BLaER1 treated with 17β-estradiol and CSF1 and Interleukin-3, amounts not matched to agents 10 nM and 100 nM (cell line): ENCODE measurements around the gene ZNF543.

Experiments
- H3K27ac ChIP-seq, 11 experiments: shearing (Covaris generic); formaldehyde crosslinking; 2 replicates each; pipeline ENCODE4 v1.8.1; 2022
- H3K27me3 ChIP-seq, 11 experiments: shearing (Covaris generic); formaldehyde crosslinking; 2 replicates each; pipeline ENCODE4 v1.8.1; 2022
- H3K36me3 ChIP-seq, 11 experiments: shearing (Covaris generic); formaldehyde crosslinking; 2 replicates each; pipeline ENCODE4 v1.8.1; 2022
- H3K4me1 ChIP-seq, 10 experiments: shearing (Covaris generic); formaldehyde crosslinking; 2 replicates each; pipeline ENCODE4 v1.8.1; 2022
- H3K4me2 ChIP-seq, 11 experiments: shearing (Covaris generic); formaldehyde crosslinking; 2 replicates each; pipeline ENCODE4 v1.8.1; 2022
- H3K4me3 ChIP-seq, 10 experiments: shearing (Covaris generic); formaldehyde crosslinking; 2 replicates each; pipeline ENCODE4 v1.8.1; 2022
- H3K9ac ChIP-seq, 11 experiments: shearing (Covaris generic); formaldehyde crosslinking; 2 replicates each; pipeline ENCODE4 v1.8.1; 2022
- H3K9me3 ChIP-seq, 11 experiments: shearing (Covaris generic); formaldehyde crosslinking; replicated peaks in 1 of 11; 2 replicates each; pipeline ENCODE4 v1.8.1; 2022
- H4K20me1 ChIP-seq, 11 experiments: shearing (Covaris generic); formaldehyde crosslinking; 2 replicates each; pipeline ENCODE4 v1.8.1; 2022
- Cebpa-rat ChIP-seq, 11 experiments: shearing (Covaris generic); IDR thresholded peaks; 2 replicates each; pipeline ENCODE4 v1.8.1; 2022

ZNF543 gene

GRCh38 chr19:57305056-57305455, 15.2 kb upstream of the ZNF543 start:
- H3K9ac ChIP-seq = no peak overlapping the region
- no peak overlapping the region for H3K27ac ChIP-seq
- no peak for TF ChIP-seq Cebpa-rat (IDR thresholded peaks at IDR 0.05)

GRCh38 chr19:57308514-57308913, 11.8 kb upstream of the ZNF543 start:
- Histone ChIP-seq H3K4me3 (no peak overlapping the region), H4K20me1 (peaks cover 0 to 42% (median 21%) of the 10 kb centered on the region in 11 experiments; a peak in 15 of 22 replicates), H3K9ac (no peak overlapping the region), H3K36me3 (peaks cover 5 to 32% (median 23%) of the 10 kb centered on the region in 11 experiments; a peak in 21 of 22 replicates), H3K27me3 (no peaks in the 10 kb centered on the region), H3K27ac (no peak overlapping the region), H3K4me2 (no peak overlapping the region), H3K4me1 (no peaks in the 10 kb centered on the region), H3K9me3 (peaks cover 0 to 13% (median 6%) of the 10 kb centered on the region in 11 experiments; a peak in 8 of 22 replicates)
- no peak for TF ChIP-seq Cebpa-rat (IDR thresholded peaks at IDR 0.05)

More at GRCh38 chr19:57305056-57305455, 15.2 kb upstream of the ZNF543 start:
- Histone ChIP-seq H4K20me1 (peaks cover 21 to 76% (median 49%) of the 10 kb centered on the region in 11 experiments; a peak in 21 of 22 replicates), H3K4me1 (peaks cover 11 to 19% (median 18%) of the 10 kb centered on the region in 10 experiments), H3K4me2 (no peak overlapping the region), H3K4me3 (no peak overlapping the region), H3K27me3 (no peaks in the 10 kb centered on the region), H3K9me3 (peaks cover 0 to 13% (median 6%) of the 10 kb centered on the region in 11 experiments; a peak in 8 of 22 replicates), H3K36me3 (peaks cover 37 to 63% (median 57%) of the 10 kb centered on the region in 11 experiments)

- H3K9ac ChIP-seq = no peak overlapping the region
- no peak overlapping the region for H3K4me3 ChIP-seq
Measured at GRCh38 chr19:57310792-57311191, 9.5 kb upstream of the ZNF543 start.

GRCh38 chr19:57314146-57314545, 6.1 kb upstream of the ZNF543 start:
- H4K20me1 ChIP-seq = no peaks in the 10 kb centered on the region
- no peaks in the 10 kb centered on the region for H3K4me1 ChIP-seq
- peaks cover 0 to 2% (median 0%) of the 10 kb centered on the region in 11 experiments; a peak in 1 of 22 replicates for H3K9me3 ChIP-seq
- peaks cover 0 to 5% (median 0%) of the 10 kb centered on the region in 11 experiments; a peak in 2 of 22 replicates for H3K27me3 ChIP-seq
- no peaks in the 10 kb centered on the region for H3K36me3 ChIP-seq
- TF ChIP-seq Cebpa-rat (IDR thresholded peaks at IDR 0.05) = no peak
- no peak overlapping the region for H3K9ac ChIP-seq
- no peak overlapping the region for H3K4me3 ChIP-seq
- H3K27ac ChIP-seq = no peak overlapping the region
- no peak overlapping the region for H3K4me2 ChIP-seq

More at GRCh38 chr19:57310792-57311191, 9.5 kb upstream of the ZNF543 start:
- no peaks in the 10 kb centered on the region for H3K27me3 ChIP-seq
- H3K4me2 ChIP-seq = no peak overlapping the region
- TF ChIP-seq Cebpa-rat (IDR thresholded peaks at IDR 0.05) = no peak
- no peak overlapping the region for H3K27ac ChIP-seq
- peaks cover 0 to 9% (median 2%) of the 10 kb centered on the region in 11 experiments; a peak in 7 of 22 replicates for H3K36me3 ChIP-seq
- H4K20me1 ChIP-seq = peaks cover 0 to 19% (median 5%) of the 10 kb centered on the region in 11 experiments; a peak in 5 of 22 replicates
- H3K9me3 ChIP-seq = peaks cover 0 to 13% (median 6%) of the 10 kb centered on the region in 11 experiments; a peak in 8 of 22 replicates
- no peaks in the 10 kb centered on the region for H3K4me1 ChIP-seq

- Histone ChIP-seq H3K9ac (no peak overlapping the region), H3K4me3 (no peak overlapping the region), H3K9me3 (no peaks in the 10 kb centered on the region), H3K27me3 (peaks cover 0 to 10% (median 4%) of the 10 kb centered on the region in 11 experiments; a peak in 9 of 22 replicates), H3K4me1 (peaks cover 18 to 25% (median 22%) of the 10 kb centered on the region in 10 experiments), H3K36me3 (0 out of 22 replicates have a peak, but pooled peaks cover 0 to 3% (median 0%) of the 10 kb centered on the region in 11 experiments), H4K20me1 (peaks cover 6 to 19% (median 13%) of the 10 kb centered on the region in 11 experiments; a peak in 17 of 22 replicates), H3K4me2 (no peak overlapping the region), H3K27ac (no peak overlapping the region)
- no peak for TF ChIP-seq Cebpa-rat (IDR thresholded peaks at IDR 0.05)
Measured at GRCh38 chr19:57317503-57317902, 2.8 kb upstream of the ZNF543 start.

- Histone ChIP-seq H3K4me3 (peak overlapping the region; percentile 72 to 94 (median 84)), H3K27ac (peak overlapping the region; percentile 73 to 90 (median 85); a peak in 20 of 22 replicates), H3K4me2 (peak overlapping the region; percentile 79 to 98 (median 96)), H3K9me3 (no peaks in the 10 kb centered on the region), H3K9ac (peak overlapping the region; percentile 80 to 94 (median 91)), H3K36me3 (peaks cover 15 to 19% (median 17%) of the 10 kb centered on the region in 11 experiments), H4K20me1 (peaks cover 12 to 42% (median 36%) of the 10 kb centered on the region in 11 experiments; a peak in 20 of 22 replicates), H3K4me1 (peaks cover 19 to 27% (median 23%) of the 10 kb centered on the region in 10 experiments), H3K27me3 (peaks cover 0 to 31% (median 18%) of the 10 kb centered on the region in 11 experiments; a peak in 12 of 22 replicates)
- TF ChIP-seq Cebpa-rat (IDR thresholded peaks at IDR 0.05) = no peak
Measured at GRCh38 chr19:57319869-57320179, 448 bp upstream of the ZNF543 start.

- peak overlapping the region; percentile 80 to 94 (median 91) for H3K9ac ChIP-seq
- H3K27ac ChIP-seq = peak overlapping the region in 10 of 11 experiments; percentile 73 to 90 (median 85); a peak in 17 of 22 replicates
- peak overlapping the region; percentile 72 to 94 (median 84) for H3K4me3 ChIP-seq
- no peaks in the 10 kb centered on the region for H3K9me3 ChIP-seq
- peaks cover 28 to 32% (median 30%) of the 10 kb centered on the region in 11 experiments for H3K36me3 ChIP-seq
- H3K4me2 ChIP-seq = peak overlapping the region; percentile 90 to 98 (median 96)
- peaks cover 17 to 55% (median 49%) of the 10 kb centered on the region in 11 experiments; a peak in 20 of 22 replicates for H4K20me1 ChIP-seq
- TF ChIP-seq Cebpa-rat (IDR thresholded peaks at IDR 0.05) = no peak
- peaks cover 0 to 31% (median 24%) of the 10 kb centered on the region in 11 experiments; a peak in 12 of 22 replicates for H3K27me3 ChIP-seq
- peaks cover 21 to 33% (median 25%) of the 10 kb centered on the region in 10 experiments for H3K4me1 ChIP-seq
Measured at GRCh38 chr19:57321116-57321515, 844 bp downstream of the ZNF543 start.

GRCh38 chr19:57321751-57322150, 1.5 kb downstream of the ZNF543 start:
- no peak for TF ChIP-seq Cebpa-rat (IDR thresholded peaks at IDR 0.05)
- H4K20me1 ChIP-seq = peaks cover 17 to 61% (median 56%) of the 10 kb centered on the region in 11 experiments; a peak in 20 of 22 replicates
- peak overlapping the region in 9 of 11 experiments; percentile 88 to 94 (median 91); a peak in 14 of 22 replicates for H3K9ac ChIP-seq
- peak overlapping the region; percentile 90 to 98 (median 96) for H3K4me2 ChIP-seq
- H3K4me1 ChIP-seq = peaks cover 21 to 40% (median 31%) of the 10 kb centered on the region in 10 experiments
- H3K27ac ChIP-seq = no peak overlapping the region
- H3K4me3 ChIP-seq = peak overlapping the region in 9 of 10 experiments; percentile 77 to 94 (median 84); a peak in 18 of 20 replicates
- H3K27me3 ChIP-seq = peaks cover 0 to 31% (median 24%) of the 10 kb centered on the region in 11 experiments; a peak in 12 of 22 replicates
- H3K36me3 ChIP-seq = peaks cover 35 to 38% (median 36%) of the 10 kb centered on the region in 11 experiments
- H3K9me3 ChIP-seq = no peaks in the 10 kb centered on the region

GRCh38 chr19:57324992-57325391, 4.7 kb downstream of the ZNF543 start:
- Histone ChIP-seq H3K4me2 (no peak overlapping the region), H3K9me3 (peaks cover 0 to 12% (median 0%) of the 10 kb centered on the region in 11 experiments; a peak in 2 of 22 replicates), H3K9ac (no peak overlapping the region), H4K20me1 (peaks cover 17 to 90% (median 65%) of the 10 kb centered on the region in 11 experiments; a peak in 20 of 22 replicates), H3K4me3 (no peak overlapping the region), H3K27me3 (peaks cover 0 to 29% (median 21%) of the 10 kb centered on the region in 11 experiments; a peak in 12 of 22 replicates), H3K36me3 (peaks cover 65 to 70% (median 67%) of the 10 kb centered on the region in 11 experiments), H3K4me1 (peaks cover 19 to 36% (median 26%) of the 10 kb centered on the region in 10 experiments), H3K27ac (no peak overlapping the region)
- no peak for TF ChIP-seq Cebpa-rat (IDR thresholded peaks at IDR 0.05)
